H9 (cell line): Measurements from ENCODE around the gene ABLIM1. TPM values are rescaled to one million over a fixed set of nuclear protein-coding genes. Genes with fewer than 3 reads are reported as not detected.

Source experiments
- DNase-seq: peaks from one replicate; pipeline ENCODE4 v3.0.0-alpha.2; 2017
- H2AFZ ChIP-seq: one replicate; pipeline ENCODE4 v1.6.1; 2013; ENCODE audit warnings: mild to moderate bottlenecking, low read length, control low read depth, moderate library complexity
- H2AK5ac ChIP-seq: 2 replicates; pipeline ENCODE4 v1.6.1; 2013; ENCODE audit warnings: low read length, control low read depth, mixed read lengths; ENCODE audit not compliant: insufficient read length
- H2BK120ac ChIP-seq: one replicate; pipeline ENCODE4 v1.6.1; 2013; ENCODE audit warnings: low read depth, mild to moderate bottlenecking, low read length, control low read depth, inconsistent platforms; ENCODE audit not compliant: poor library complexity, severe bottlenecking
- H2BK12ac ChIP-seq: 2 replicates; pipeline ENCODE4 v1.6.1; 2013; ENCODE audit warnings: low read length, control low read depth, mixed read lengths, low read depth; ENCODE audit not compliant: insufficient read length
- H2BK15ac ChIP-seq: 2 replicates; pipeline ENCODE4 v1.6.1; 2013; ENCODE audit warnings: low read depth, low read length, control low read depth
- H2BK20ac ChIP-seq: one replicate; pipeline ENCODE4 v1.6.1; 2013; ENCODE audit warnings: low read depth, mild to moderate bottlenecking, low read length, control low read depth, inconsistent platforms; ENCODE audit not compliant: poor library complexity, severe bottlenecking
- H2BK5ac ChIP-seq: 2 replicates; pipeline ENCODE4 v1.6.1; 2013; ENCODE audit warnings: low read length, control low read depth, mixed read lengths; ENCODE audit not compliant: insufficient read length
- H3K14ac ChIP-seq: 2 replicates; pipeline ENCODE4 v1.6.1; 2013; ENCODE audit warnings: low read length, control low read depth; ENCODE audit not compliant: insufficient read depth
- H3K18ac ChIP-seq: 2 replicates; pipeline ENCODE4 v1.6.1; 2013; ENCODE audit warnings: low read depth, mild to moderate bottlenecking, mixed read lengths, low read length, control low read depth; ENCODE audit not compliant: insufficient read length
- H3K23ac ChIP-seq: 2 replicates; pipeline ENCODE4 v1.6.1; 2013; ENCODE audit warnings: low read length, control low read depth, mixed read lengths, low read depth; ENCODE audit not compliant: insufficient read length
- H3K23me2 ChIP-seq: 2 replicates; pipeline ENCODE4 v1.6.1; 2013; ENCODE audit warnings: low read depth, mild to moderate bottlenecking, mixed read lengths, low read length, control low read depth; ENCODE audit not compliant: insufficient read length, poor library complexity, severe bottlenecking
- H3K27ac ChIP-seq: 2 replicates; pipeline ENCODE4 v1.5.1; 2013; ENCODE audit warnings: low read length, control low read depth, mixed read lengths, low read depth; ENCODE audit not compliant: insufficient read length
- H3K27me3 ChIP-seq: 2 replicates; pipeline ENCODE4 v1.6.1; 2013; ENCODE audit warnings: low read length, control low read depth, inconsistent platforms; ENCODE audit not compliant: insufficient read depth
- H3K4ac ChIP-seq: 2 replicates; pipeline ENCODE4 v1.6.1; 2013; ENCODE audit warnings: low read depth, mild to moderate bottlenecking, control low read depth, inconsistent platforms, low read length, moderate library complexity
- H3K4me1 ChIP-seq: 2 replicates; pipeline ENCODE4 v1.6.1; 2013; ENCODE audit warnings: low read length, control low read depth, inconsistent platforms; ENCODE audit not compliant: insufficient read depth
- H3K4me2 ChIP-seq: 2 replicates; pipeline ENCODE4 v1.6.1; 2013; ENCODE audit warnings: low read length, control low read depth, mixed read lengths; ENCODE audit not compliant: insufficient read length, insufficient read depth
- H3K56ac ChIP-seq: 2 replicates; pipeline ENCODE4 v1.6.1; 2013; ENCODE audit warnings: low read depth, mild to moderate bottlenecking, mixed read lengths, low read length, control low read depth; ENCODE audit not compliant: insufficient read length
- H3K79me1 ChIP-seq: 2 replicates; pipeline ENCODE4 v1.6.1; 2013; ENCODE audit warnings: low read depth, mild to moderate bottlenecking, moderate library complexity, low read length, control low read depth, inconsistent platforms; ENCODE audit not compliant: insufficient read depth, poor library complexity, severe bottlenecking
- H3K79me2 ChIP-seq: 2 replicates; pipeline ENCODE4 v1.6.1; 2013; ENCODE audit warnings: low read length, control low read depth, inconsistent platforms; ENCODE audit not compliant: insufficient read depth
- H3K9ac ChIP-seq: 2 replicates; pipeline ENCODE4 v1.6.1; 2013; ENCODE audit warnings: low read length, control low read depth, mixed read lengths; ENCODE audit not compliant: insufficient read length; ENCODE audit errors: extremely low read depth
- H3K9me3 ChIP-seq: one replicate; pipeline ENCODE4 v1.6.1; 2013; ENCODE audit warnings: low read depth, low read length, inconsistent platforms; ENCODE audit not compliant: control insufficient read depth
- H3T11ph ChIP-seq: one replicate; pipeline ENCODE4 v1.6.1; 2013; ENCODE audit warnings: mild to moderate bottlenecking, low read length, control low read depth, inconsistent platforms
- H4K20me1 ChIP-seq: one replicate; pipeline ENCODE4 v1.6.1; 2013; ENCODE audit not compliant: control insufficient read depth, insufficient read length, insufficient read depth
- H4K5ac ChIP-seq: 2 replicates; pipeline ENCODE4 v1.6.1; 2013; ENCODE audit warnings: low read depth, mild to moderate bottlenecking, mixed read lengths, low read length, control low read depth; ENCODE audit not compliant: insufficient read length
- H4K8ac ChIP-seq: replicated peaks from 2 replicates; pipeline ENCODE4 v1.6.1; 2013; ENCODE audit warnings: low read length, control low read depth, mixed read lengths, low read depth; ENCODE audit not compliant: insufficient read length
- H4K91ac ChIP-seq: 2 replicates; pipeline ENCODE4 v1.6.1; 2013; ENCODE audit warnings: low read depth, mild to moderate bottlenecking, moderate library complexity, mixed read lengths, low read length, control low read depth; ENCODE audit not compliant: insufficient read length
- H3K27ac Mint-ChIP-seq, 3 experiments: 2 replicates in 2 of 3; 3 replicates in 1 of 3; pipeline ENCODE4 v1.8.0; 2020 to 2021; ENCODE audit warnings: mixed read lengths in 3 of 3, mild to moderate bottlenecking in 1 of 3, moderate library complexity in 1 of 3
- H3K27me3 Mint-ChIP-seq: 2 replicates; pipeline ENCODE4 v1.8.0; 2021; ENCODE audit warnings: low read depth, mild to moderate bottlenecking, moderate library complexity, mixed read lengths
- H3K36me3 Mint-ChIP-seq, 3 experiments: 2 replicates in 2 of 3; 3 replicates in 1 of 3; pipeline ENCODE4 v1.8.0; 2020 to 2021; ENCODE audit warnings: low read depth in 3 of 3, mixed read lengths in 3 of 3; ENCODE audit not compliant: insufficient read depth in 1 of 3
- H3K4me1 Mint-ChIP-seq, 2 experiments: 2 replicates each; pipeline ENCODE4 v1.8.0; 2020; ENCODE audit warnings: mixed read lengths in 2 of 2
- H3K4me3 Mint-ChIP-seq, 2 experiments: 2 replicates in 1 of 2; 3 replicates in 1 of 2; pipeline ENCODE4 v1.8.0; 2020 to 2021; ENCODE audit warnings: mild to moderate bottlenecking in 2 of 2, mixed read lengths in 2 of 2, moderate library complexity in 1 of 2
- H3K9me3 Mint-ChIP-seq, 2 experiments: 2 replicates in 1 of 2; 3 replicates in 1 of 2; pipeline ENCODE4 v1.8.0; 2020; ENCODE audit warnings: mild to moderate bottlenecking in 2 of 2, mixed read lengths in 2 of 2, moderate library complexity in 1 of 2
- WGBS: extraction: QIAGEN DNeasy Blood & Tissue Kit; methylation state at CpG from one replicate; pipeline ENCODE4 v1.1.7; 2013; ENCODE audit warnings: missing lambda C conversion rate, low lambda C conversion rate, mixed read lengths; ENCODE audit not compliant: insufficient read length; ENCODE audit errors: extremely low coverage; 5-methylcytosine and 5-hydroxymethylcytosine counted together
- total RNA-seq: library from RNA; stranded (reverse); gene quantifications from 2 replicates; pipeline ENCODE4 v1.2.1, GENCODE V29; 2021
- TF ChIP-seq, protein P1 (sequence below): fragments of 200-600 bp; sonication (generic); conservative IDR thresholded peaks from 3 replicates; pipeline ENCODE4 v1.8.0; 2021; ENCODE audit warnings: antibody characterized with exemption, mild to moderate bottlenecking

Gene ABLIM1
- total RNA-seq, 1 experiment from 2014 or later = 32.1 TPM

DNA sequence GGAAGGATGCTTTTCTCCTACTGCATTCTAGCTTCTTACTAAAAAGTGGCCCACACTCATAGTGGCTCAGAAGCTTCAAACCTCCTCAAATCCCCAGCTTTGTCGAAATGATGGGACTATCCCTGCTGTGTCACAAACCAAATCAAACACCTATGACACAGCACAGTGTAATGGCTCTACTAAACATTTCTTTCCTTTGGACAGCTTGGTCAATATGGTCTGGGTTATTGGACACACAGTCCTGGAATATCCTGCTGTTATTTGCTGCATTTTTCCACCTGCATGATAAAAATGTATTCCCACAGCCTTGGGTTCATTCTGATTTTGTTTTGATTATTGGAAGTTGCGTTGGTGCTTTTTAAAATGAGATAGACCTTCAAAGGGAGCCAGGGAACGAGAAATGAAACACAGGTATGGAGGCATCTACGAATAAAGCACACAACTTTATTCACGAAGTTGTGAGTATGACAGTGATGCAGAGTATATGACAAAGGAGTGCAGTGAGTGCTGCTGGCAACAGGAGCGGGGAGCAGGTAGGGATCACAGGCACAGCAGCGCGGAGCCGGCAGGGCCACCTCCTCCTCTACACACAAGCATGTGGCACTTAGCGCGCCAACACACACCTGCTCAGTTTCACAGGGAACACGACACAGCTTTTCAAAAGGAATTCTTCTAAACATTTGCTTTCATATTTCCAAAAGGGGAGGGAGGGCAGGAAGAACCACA is 227.2 kb downstream of the ABLIM1 start:
- H3K36me3 Mint-ChIP-seq = peaks cover 0 to 2% (median under 1%) of the 10 kb centered on the region in 3 experiments; a peak in 1 of 7 replicates
- Histone ChIP-seq H3K18ac (no peak overlapping the region), H3K4me2 (no peak overlapping the region), H3T11ph (no peak overlapping the region), H2BK5ac (no peak overlapping the region), H3K56ac (no peak overlapping the region), H4K8ac (no peak overlapping the region), H3K4ac (no peak overlapping the region), H3K79me1 (no peaks in the 10 kb centered on the region), H2BK120ac (no peak overlapping the region), H2AK5ac (no peak overlapping the region), H3K4me1 (no peaks in the 10 kb centered on the region), H3K9ac (no peak overlapping the region), H4K20me1 (no peaks in the 10 kb centered on the region), H3K27me3 (no peaks in the 10 kb centered on the region), H2BK20ac (no peak overlapping the region), H2BK12ac (no peak overlapping the region), H3K14ac (no peak overlapping the region), H3K23me2 (no peaks in the 10 kb centered on the region), H2AFZ (no peak overlapping the region), H3K27ac (no peak overlapping the region), H3K79me2 (no peaks in the 10 kb centered on the region), H3K23ac (no peak overlapping the region), H3K9me3 (no peaks in the 10 kb centered on the region), H4K91ac (no peak overlapping the region), H4K5ac (no peak overlapping the region), H2BK15ac (no peak overlapping the region)
- H3K27me3 Mint-ChIP-seq = no peaks in the 10 kb centered on the region
- H3K27ac Mint-ChIP-seq = no peak overlapping the region
- no peaks in the 10 kb centered on the region for H3K9me3 Mint-ChIP-seq
- WGBS = no CpG with 5 or more reads among the region's 12 CpGs
- TF ChIP-seq, protein P1, sequence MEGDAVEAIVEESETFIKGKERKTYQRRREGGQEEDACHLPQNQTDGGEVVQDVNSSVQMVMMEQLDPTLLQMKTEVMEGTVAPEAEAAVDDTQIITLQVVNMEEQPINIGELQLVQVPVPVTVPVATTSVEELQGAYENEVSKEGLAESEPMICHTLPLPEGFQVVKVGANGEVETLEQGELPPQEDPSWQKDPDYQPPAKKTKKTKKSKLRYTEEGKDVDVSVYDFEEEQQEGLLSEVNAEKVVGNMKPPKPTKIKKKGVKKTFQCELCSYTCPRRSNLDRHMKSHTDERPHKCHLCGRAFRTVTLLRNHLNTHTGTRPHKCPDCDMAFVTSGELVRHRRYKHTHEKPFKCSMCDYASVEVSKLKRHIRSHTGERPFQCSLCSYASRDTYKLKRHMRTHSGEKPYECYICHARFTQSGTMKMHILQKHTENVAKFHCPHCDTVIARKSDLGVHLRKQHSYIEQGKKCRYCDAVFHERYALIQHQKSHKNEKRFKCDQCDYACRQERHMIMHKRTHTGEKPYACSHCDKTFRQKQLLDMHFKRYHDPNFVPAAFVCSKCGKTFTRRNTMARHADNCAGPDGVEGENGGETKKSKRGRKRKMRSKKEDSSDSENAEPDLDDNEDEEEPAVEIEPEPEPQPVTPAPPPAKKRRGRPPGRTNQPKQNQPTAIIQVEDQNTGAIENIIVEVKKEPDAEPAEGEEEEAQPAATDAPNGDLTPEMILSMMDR = no peak
- no peak for DNase-seq
- no peak overlapping the region for H3K4me3 Mint-ChIP-seq
- peaks cover 3 to 12% of the 10 kb centered on the region in 2 experiments for H3K4me1 Mint-ChIP-seq
